T-helper 22 cell (primary cell): ENCODE data around the gene ZNF212.

Source experiments
- DNase-seq: peaks from one replicate; pipeline ENCODE4 v3.0.0-alpha.2; 2020; ENCODE audit warnings: low read depth

The ZNF212 gene

DNA sequence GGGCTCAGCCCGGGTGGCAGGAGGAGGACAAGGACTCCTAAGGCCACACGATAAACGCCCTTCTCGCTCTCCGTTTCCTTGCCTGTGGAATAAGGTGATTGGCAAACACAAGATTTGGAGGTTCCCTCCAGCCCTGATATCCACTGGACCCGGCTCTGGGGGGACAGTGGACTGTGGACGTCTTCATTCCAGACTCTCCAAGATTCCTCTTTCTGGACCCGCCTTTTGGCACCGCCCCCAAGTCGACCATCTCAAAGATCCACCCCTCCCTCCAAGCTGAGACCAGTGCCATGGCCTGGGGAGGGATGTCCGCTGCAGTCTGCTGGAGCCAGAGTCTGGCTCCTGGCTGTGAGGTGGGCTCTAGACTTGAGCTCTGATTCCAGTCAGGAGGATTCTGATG, 46.2 kb downstream of the ZNF212 start:
- DNase-seq, result no peak

DNA sequence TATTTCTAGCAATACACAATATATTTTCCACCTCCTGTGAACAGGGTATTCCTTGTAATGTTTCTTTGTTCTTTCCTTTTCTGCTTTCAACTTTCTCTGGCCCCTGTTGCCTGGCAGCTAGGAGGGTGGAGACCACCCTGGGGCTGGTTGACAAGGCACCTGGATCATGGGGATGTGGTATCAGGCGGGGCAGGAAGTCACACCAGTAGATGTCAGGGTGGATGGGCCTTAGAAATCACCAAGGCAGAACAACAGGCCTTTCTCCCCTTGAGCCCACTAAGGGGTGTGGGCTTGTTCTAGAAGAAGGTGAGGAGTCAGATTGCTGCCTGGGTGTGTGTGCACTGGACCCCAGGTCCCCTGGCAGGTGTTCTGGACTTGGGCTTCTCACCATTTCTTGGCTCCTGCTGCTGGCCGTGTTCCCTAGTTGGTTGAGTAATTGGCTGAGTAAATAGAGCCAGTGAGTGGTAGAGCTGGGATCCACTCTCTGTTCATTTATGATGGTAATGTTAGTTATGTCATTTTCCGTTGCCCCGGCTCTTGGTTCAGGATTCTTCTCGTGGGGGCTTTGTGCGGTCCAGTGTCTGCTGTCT, 47.5 kb downstream of the ZNF212 start:
- DNase-seq, result no peak

DNA sequence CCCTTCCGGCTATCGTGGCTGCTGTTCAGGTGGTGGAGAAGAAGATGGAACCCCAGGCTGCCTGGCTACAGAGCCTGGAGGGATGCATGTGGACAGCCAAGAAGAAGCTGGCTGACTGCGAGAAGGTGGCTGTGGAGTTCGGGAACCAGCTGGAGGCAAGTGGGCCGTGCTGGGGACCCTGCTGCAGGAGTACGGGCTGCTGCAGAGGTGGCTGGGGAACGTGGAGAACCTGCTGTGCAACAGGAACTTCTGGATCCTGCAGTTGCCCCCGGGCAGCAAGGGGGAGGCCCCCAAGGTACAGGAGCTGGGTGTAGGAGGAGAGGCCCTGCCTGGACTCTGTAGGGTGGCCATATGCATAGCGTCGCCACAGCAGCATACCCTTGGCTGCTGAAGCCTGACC, 48.2 kb downstream of the ZNF212 start:
- no peak for DNase-seq

DNA sequence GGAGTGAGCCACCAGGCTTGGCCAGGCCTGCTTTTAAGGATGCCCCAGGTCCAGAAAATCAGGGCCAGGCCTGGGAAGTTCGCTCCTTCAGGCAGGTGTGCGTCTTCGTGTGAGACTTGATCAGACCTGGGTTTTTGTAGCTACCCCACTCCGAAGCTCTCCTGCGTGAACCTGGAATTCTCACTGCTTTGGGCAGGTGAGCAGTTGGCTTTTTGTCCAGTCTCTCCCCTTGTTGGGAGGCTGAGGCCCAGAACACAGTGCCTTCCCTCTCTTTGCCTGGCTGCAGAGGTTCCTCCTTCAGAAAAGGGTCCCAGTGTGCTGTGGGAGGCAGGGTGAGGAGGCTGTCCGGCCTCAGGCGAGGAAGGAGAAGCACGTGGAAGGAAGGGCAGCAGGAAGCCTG, 49.8 kb downstream of the ZNF212 start:
- DNase-seq, result no peak

DNA sequence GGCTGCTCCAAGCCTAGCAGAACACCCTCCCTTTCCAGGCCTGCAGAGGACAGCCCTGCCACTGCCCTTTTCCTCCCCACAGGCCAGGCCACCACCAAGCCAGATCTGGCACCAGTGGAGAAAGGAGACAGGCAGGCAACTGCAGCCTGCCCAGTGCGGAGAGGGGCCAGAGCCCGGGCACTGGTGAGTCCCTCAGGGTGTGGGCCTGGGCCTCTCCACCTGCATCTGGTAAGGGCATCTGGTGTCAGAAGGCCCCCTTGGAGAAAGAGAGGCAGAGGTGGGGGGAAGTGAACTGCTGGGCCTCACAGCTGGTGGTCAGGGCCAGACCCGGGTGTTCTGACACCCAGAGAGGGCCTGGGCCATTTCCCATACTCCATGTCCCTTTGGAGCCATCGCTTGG, 50.4 kb downstream of the ZNF212 start:
- DNase-seq, result no peak

DNA sequence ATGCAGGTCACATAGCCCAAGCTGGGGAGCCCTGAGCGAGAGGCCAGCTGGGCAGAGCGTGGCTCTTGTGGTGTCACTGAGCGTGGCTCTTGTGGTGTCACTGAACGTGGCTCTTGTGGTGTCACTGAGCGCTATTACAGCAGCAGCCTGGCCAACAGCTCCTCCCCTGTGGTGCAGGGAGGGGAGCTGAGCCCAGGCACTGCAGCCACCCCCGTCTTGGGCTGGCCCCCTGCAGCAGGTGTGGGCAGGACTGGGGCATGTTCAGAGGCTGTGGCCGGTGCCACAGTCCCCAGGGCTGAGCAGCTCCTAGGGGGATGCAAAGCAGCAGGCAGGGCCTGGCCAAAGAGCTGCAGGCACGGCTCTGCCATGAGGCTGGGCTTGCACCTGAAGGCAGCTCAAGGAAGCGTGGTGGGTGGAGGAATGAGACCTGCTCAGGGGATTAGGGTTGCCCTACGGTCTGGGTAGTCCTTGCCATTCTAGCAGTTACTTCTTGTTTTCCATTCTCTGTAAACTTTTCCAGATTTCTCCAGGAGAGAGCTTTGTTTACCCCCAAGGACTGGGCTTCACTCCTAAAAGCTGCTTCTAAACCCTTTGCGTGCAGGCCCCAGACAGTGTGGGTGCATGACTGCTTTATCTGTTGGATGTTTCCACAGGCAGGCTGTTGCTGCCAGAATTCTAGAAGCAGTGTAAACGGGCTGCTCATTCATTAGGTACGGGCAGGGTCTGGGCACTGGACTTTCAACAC, 51.8 kb downstream of the ZNF212 start:
- DNase-seq, result no peak

DNA sequence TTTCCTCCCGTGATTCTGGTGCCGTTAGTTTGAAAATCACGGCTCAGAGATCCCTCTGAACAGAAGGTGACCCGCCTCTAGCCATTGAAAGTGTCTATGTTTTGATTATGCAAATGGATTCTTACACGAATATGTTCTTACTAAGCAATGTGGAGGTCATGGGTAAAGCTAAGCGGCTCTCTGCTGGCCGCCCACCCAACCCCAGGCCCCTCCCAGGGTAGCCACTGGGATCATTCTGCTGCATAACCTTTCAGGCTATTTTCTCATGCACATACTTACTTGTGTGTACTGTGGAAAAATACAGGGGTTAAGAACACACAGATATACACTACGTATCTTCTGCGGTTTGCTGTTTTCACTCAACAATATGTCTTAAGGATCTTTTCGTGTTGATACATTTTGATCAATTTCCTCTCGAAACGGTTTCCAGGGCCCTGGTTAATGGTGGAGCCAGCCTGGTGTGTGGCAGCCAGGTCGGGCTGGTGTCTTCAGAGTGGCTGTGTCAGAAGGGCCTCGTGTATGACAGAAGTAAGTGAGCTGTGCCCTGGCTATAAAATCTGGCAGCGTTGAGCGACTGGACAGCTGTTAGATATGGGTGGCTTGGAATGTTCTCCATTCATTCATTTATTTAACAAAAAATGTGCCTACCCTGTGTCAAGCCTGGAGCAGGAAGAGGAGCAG, 52.5 kb downstream of the ZNF212 start:
- no peak for DNase-seq

DNA sequence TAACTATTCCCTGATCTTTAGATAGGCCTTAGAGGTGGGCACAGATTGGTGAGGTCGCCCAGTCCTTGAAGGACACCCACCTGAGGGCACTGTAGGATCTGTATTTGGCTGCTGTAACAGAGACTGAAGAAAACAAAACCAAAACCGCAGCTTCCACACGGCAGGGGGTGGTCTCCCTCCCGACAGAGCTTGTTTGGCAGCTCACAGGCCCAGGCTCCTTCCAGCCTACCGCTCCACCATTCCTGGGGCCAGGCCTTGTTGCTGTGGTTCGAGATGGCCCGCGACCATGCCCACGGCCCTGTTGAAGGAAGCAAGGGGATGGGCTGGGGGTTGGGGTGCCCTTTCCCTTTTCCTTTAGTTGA, 53.0 kb downstream of the ZNF212 start:
- DNase-seq, result no peak

DNA sequence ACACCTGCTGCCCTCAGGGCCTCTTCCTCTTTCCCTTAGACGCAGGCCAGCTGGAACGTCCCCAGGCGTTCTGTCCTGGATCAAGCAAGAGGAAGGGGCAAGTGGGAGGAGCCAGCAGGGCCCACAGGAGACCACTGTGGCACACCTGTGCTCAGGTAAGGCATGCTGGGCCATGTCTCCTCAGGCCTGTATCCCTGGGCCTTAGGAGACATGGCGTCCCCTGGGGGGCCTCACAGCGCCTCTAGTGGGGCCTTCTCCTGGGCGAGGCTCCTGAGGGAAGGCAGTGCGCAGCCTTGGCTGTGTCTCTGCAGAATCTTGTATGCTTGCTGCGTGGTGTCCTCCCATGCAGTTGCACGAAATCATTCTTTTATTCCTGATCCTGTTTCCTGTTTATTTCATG, 53.9 kb downstream of the ZNF212 start:
- no peak for DNase-seq

DNA sequence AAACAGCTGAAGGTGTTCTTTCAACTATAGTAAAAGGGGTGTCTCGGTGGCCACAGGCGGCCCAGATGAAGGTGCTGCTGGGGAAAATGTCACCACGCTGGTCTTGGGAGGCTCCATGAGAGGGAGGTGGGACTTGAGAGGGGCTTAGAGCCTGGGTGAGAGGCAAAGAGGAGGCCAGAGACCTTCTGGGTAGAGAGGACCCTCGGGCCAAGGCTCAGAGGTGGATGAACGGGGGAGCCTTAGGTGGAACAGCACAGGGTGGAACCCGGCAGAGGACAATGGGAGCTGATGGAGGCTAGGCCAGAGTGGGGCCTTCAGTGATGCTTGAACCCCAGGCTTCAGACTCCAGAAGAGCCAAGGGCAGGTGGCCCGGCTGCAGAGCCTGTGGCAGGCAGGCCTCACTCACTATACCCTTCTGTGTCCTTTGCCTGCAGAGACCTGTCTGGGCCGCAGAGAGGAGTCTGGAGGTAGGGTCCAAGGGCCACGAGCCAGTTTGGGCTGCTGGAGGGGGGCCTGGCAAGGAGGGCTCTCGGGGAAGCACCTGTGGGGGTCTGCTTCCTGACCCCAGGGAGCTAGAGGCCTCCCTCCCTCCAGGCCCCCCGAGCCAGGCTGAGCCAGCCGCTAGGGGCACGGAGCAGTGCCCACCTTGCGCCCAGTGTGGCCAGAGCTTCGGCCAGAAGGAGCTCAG, 54.6 kb downstream of the ZNF212 start:
- DNase-seq, result no peak

DNA sequence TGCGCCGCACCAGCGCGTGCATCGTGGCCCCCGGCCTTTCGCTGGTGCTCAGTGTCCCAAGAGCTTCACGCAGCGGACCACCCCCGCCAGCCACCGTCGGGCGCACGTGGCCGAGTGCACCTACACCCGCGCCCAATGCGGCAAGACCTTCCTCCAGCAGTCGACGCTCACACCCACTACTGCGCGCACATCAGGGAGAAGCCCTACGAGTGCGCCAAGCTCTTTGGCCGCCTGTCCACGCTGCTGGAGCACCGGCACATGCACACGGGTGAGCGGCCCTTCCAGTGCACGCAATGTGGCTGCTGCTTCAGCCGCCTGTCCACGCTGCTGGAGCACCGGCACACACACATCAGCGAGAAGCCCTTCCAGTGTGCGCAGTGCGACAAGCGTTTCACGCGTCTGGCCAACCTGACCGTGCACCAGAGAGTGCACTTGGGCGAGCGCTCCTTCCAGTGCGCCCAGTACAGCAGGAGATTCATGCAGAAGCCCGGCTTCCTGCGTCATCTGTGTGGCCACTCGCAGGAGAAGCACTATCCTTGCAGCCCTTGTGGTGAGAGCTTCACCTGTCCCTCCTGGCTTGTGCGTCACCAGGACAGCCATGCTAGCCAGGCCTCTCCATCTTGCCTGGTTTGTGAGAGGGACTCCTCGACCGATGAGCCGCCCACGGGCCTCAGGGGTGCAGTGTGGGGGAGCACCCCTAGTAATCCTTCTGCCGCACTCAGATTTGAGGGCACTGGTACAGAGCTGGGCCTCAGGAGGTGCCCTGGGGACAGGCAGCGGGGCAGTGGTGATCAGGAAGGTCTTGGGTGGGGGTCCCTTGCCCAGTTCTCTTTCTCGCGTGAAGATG, 55.4 kb downstream of the ZNF212 start:
- DNase-seq, result no peak

DNA sequence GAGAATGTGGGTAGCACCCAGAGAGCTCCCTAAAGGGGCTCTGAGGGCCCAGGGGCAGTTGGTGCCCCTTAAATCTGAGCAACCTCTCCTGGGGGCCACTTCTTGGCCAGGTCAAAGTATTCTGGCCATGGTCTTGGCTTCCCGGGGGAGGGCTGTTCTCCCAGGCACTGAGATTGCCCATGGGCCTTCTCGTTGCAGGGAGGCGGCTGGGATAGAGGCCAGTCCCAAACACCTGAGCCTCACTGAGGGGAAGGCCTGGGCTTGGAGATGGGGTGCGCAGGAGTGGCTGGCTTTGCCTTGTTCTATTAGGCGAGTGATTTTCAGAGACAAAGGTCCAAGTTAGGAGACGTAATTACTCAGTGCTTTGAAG, 56.0 kb downstream of the ZNF212 start:
- no peak for DNase-seq

DNA sequence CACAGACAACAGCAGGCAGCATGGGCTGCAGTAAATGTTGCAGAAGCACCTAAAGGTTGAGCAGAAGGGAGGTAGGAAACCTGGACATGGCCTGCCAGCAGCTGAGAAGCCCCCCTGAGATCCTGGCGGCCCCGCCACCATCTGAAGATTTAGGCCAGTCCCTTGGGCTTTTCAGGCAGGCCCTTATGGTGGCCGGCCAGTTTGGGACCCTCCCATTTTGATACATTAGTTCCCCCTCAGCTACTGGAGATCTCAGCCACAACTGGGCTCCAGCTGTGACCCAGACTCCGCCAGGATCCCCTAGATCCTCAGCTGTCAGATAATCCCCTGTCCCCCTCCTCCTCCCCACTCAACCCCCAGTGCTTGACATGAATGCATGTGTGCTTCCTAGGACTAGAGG, 56.9 kb downstream of the ZNF212 start:
- no peak for DNase-seq

DNA sequence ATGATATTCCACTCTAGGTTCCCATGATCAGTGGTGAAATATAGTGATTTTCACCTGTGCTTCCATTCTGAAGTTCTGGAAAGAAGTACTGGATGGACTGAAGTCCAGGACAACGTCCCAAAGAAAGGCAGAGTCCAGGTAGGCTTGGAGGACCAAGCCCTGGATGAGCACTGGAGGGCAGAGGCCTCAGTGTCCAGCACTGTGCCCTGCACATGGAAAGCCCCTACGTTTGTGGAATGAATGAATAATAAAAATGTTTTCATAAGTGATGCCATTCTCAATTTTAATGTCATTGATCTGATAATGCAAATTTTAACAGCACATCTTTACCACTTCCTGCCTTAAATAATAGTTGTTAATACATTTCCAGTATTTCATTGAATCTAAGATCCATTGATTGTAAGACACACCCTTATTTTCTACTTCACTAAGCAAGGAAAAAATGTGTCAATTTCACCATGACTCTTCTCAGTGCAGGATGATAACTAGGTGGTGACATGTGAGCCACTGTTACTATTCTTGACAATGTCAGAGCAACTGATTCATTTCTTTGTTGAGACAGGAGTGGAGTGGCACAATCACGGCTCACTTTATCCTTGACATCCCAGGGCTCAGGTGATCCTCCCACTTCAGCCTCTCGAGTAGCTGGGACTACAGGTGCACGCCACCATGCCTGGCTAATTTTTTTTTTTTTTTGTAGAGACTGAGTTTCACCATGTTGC, 57.7 kb downstream of the ZNF212 start:
- no peak for DNase-seq

DNA sequence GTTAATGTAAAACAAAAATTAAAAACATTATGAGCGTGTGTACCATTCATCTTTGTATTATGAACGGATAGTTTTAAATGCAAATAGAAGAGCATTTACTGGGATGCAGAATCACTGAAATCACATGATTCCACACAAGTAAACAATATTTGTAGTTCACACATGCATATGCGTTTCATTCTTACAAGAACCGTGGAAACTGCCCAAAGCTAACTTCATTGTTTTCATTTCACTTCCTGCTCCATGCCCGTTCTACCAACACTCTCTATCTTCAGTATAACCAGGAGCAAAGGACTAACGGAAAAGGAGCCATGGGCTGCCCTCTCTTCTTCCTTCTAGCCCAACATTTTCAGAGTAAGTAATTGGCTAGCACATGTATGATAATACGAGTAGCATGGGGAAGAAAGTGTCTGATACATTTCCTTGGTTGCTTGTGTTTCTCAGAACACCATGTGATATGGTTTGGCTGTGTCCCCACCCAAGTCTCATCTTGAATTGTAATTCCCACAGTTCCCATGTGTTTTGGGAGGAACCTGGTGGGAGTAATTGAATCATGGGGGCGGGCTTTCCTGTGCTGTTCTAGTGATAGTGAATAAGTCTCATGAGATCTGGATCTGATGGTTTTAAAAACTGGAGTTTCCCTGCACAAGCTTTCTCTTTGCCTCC, 61.3 kb downstream of the ZNF212 start:
- no peak for DNase-seq

DNA sequence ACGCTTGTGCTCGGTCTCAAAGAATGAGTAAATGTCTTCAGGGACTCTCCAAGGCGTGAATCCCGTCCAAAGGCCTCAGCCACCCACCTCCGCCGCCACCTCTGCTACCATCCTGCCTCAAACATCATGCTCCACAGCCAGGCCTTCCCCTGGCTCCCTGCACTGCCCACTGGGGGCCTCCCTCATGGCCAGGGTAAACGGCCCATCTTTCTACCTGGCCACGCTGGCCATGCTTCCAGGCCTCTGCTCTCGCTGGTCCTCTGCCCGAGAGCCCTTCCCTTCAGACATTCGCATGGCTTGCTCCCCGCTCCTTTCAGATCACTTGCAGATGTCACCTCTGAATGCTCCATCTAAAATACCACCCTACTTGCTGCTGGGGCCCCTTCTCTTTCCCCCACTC, 62.8 kb downstream of the ZNF212 start:
- DNase-seq, result no peak

DNA sequence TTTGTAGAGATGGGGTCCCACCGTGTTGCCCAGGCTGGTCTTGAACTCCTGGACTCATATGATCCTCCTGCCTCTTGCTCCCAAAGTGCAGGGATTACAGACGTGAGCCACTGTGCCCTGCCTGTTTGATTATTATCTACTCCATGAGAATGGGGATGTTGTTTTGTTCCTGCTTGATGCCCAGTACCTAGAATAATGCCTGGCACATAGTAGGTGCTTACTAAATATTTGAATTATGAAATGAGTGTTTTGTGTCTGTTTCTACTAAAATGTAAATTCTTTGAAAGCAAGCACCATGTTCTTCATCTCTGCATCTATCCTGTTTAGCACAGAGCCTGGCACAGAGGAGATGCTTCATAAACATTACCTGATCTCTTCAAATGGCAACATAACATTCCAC, 63.4 kb downstream of the ZNF212 start:
- DNase-seq, result no peak

DNA sequence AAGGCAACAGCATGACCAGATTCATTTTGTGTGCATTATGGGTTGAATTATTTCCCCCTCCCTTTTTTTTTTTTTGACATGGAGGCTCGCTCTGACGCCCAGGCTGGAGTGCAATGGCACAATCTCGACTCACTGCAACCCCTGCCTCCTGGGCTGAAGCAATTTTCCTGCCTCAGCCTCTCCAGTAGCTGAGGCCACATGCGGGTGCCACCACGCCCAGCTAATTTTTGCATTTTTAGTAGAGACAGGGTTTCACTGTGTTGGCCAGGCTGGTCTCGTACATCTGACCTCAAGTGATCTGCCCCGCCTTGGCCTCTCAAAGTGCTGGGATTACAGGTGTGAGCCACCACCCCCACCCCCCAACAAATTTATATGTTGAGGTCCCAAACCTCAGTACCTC, 64.6 kb downstream of the ZNF212 start:
- no peak for DNase-seq
